ENCODE measurements around the gene ADGRB3.
"Not testable (repeated sequence)": the region's sequence is repeated elsewhere in the genome, so short reads cannot be mapped to it uniquely, and the experiment has no call there.

Gene ADGRB3

GRCh38 chr6:69105288-69105687 lies 470.2 kb downstream of the ADGRB3 start:
- no peak for DNase-seq (ENCODE audit: extremely low read depth, low read depth)
- no peak; the same call in 1 of the 2 replicates for TF ChIP-seq CTCF (IDR thresholded peaks at IDR 0.05; ENCODE audit: low read depth, low read length)

- no peak for TF ChIP-seq CTCF (IDR thresholded peaks at IDR 0.05; ENCODE audit: low read depth, low read length)
- DNase-seq (ENCODE audit: extremely low read depth, low read depth): no peak
Measured at GRCh38 chr6:69106511-69106910, 471.4 kb downstream of the ADGRB3 start.

- TF ChIP-seq CTCF (IDR thresholded peaks at IDR 0.05; ENCODE audit: low read depth, low read length): no peak
- DNase-seq (ENCODE audit: extremely low read depth, low read depth): no peak
Measured at GRCh38 chr6:69111301-69111700, 476.2 kb downstream of the ADGRB3 start.

- DNase-seq (ENCODE audit: extremely low read depth, low read depth): no peak
- no peak for TF ChIP-seq CTCF (IDR thresholded peaks at IDR 0.05; ENCODE audit: low read depth, low read length)
Measured at GRCh38 chr6:69116658-69117057, 481.6 kb downstream of the ADGRB3 start.

- not testable (repeated sequence) for DNase-seq (ENCODE audit: extremely low read depth, low read depth)
Measured at GRCh38 chr6:69121461-69122406, 486.7 kb downstream of the ADGRB3 start.

GRCh38 chr6:69122407-69122773 lies 487.3 kb downstream of the ADGRB3 start:
- no peak for TF ChIP-seq CTCF (IDR thresholded peaks at IDR 0.05; ENCODE audit: low read depth, low read length)
- DNase-seq (ENCODE audit: extremely low read depth, low read depth): no peak

- DNase-seq (ENCODE audit: extremely low read depth, low read depth): no peak
- no peak for TF ChIP-seq CTCF (IDR thresholded peaks at IDR 0.05; ENCODE audit: low read depth, low read length)
Measured at GRCh38 chr6:69128411-69128810, 493.3 kb downstream of the ADGRB3 start.

GRCh38 chr6:69129046-69129445 lies 494.0 kb downstream of the ADGRB3 start:
- no peak for DNase-seq (ENCODE audit: extremely low read depth, low read depth)
- no peak for TF ChIP-seq CTCF (IDR thresholded peaks at IDR 0.05; ENCODE audit: low read depth, low read length)

Data from AG09319 (cell line).